Osteoblast (primary cell): ENCODE data around the gene FNBP1L. TPM values are rescaled to one million over a fixed set of nuclear protein-coding genes. Genes with fewer than 3 reads are reported as not detected.

Source experiments
- DNase-seq: peaks from one replicate; pipeline ENCODE4 v3.0.0; 2011; ENCODE audit warnings: low spot score, mixed read lengths; ENCODE audit not compliant: insufficient read length; ENCODE audit errors: missing footprints
- H2AFZ ChIP-seq: 2 replicates; pipeline ENCODE4 v1.6.0; 2011; ENCODE audit warnings: mild to moderate bottlenecking, low read length
- H3K27ac ChIP-seq: 2 replicates; pipeline ENCODE4 v1.5.1; 2011; ENCODE audit warnings: mild to moderate bottlenecking, low read depth, low read length, moderate library complexity
- H3K27me3 ChIP-seq: 2 replicates; pipeline ENCODE4 v1.6.0; 2012; ENCODE audit warnings: mild to moderate bottlenecking, control low read depth, inconsistent platforms, low read length, moderate library complexity; ENCODE audit not compliant: insufficient read depth
- H3K36me3 ChIP-seq: 2 replicates; pipeline ENCODE4 v1.5.1; 2011; ENCODE audit warnings: mild to moderate bottlenecking, low read length, control low read depth, moderate library complexity; ENCODE audit not compliant: insufficient read depth
- H3K4me1 ChIP-seq: 2 replicates; pipeline ENCODE4 v1.5.1; 2011; ENCODE audit warnings: mild to moderate bottlenecking, low read length, control low read depth, moderate library complexity; ENCODE audit not compliant: insufficient read depth
- H3K4me2 ChIP-seq: 2 replicates; pipeline ENCODE4 v1.6.0; 2011; ENCODE audit warnings: mild to moderate bottlenecking, low read length; ENCODE audit not compliant: insufficient read depth
- H3K4me3 ChIP-seq: fragments of 200-600 bp; sonication (generic); 3 replicates; pipeline ENCODE4 v1.5.1; 2012; ENCODE audit warnings: mild to moderate bottlenecking, low read length, inconsistent platforms; ENCODE audit not compliant: insufficient read depth
- H3K79me2 ChIP-seq: 2 replicates; pipeline ENCODE4 v1.6.0; 2012; ENCODE audit warnings: mild to moderate bottlenecking, low read length, control low read depth, inconsistent platforms; ENCODE audit not compliant: insufficient read depth
- H3K9me3 ChIP-seq: 2 replicates; pipeline ENCODE4 v1.5.1; 2011; ENCODE audit warnings: low read depth, low read length, control low read depth
- H4K20me1 ChIP-seq: 2 replicates; pipeline ENCODE4 v1.6.0; 2012; ENCODE audit warnings: mild to moderate bottlenecking, low read length, control low read depth; ENCODE audit not compliant: insufficient read depth
- CTCF ChIP-seq: IDR thresholded peaks from 2 replicates; pipeline ENCODE4 v1.5.1; 2011; ENCODE audit warnings: mild to moderate bottlenecking, low read depth, low read length, moderate library complexity; ENCODE audit errors: extremely low read depth
- total RNA-seq: library from RNA; depleted of rRNA; stranded (reverse); fragments of >200 nt; gene quantifications from 2 replicates; pipeline ENCODE4 v1.2.3, GENCODE V29; 2012

Gene FNBP1L
- total RNA-seq, 1 donor = 8.7 TPM

- no peak for DNase-seq
These were observed 6.3 kb upstream of the FNBP1L start for GRCh38 chr1:93441589-93441988.

GRCh38 chr1:93442008-93442666, 5.8 kb upstream of the FNBP1L start:
- DNase-seq = peak; percentile 17
- H2AFZ ChIP-seq = no peak overlapping the region
- H3K27ac ChIP-seq = no peak overlapping the region

More at GRCh38 chr1:93441589-93441988, 6.3 kb upstream of the FNBP1L start:
- Histone ChIP-seq H3K4me3 (no peak overlapping the region), H3K36me3 (no peaks in the 10 kb centered on the region), H2AFZ (no peak overlapping the region), H3K27ac (no peak overlapping the region), H3K4me2 (no peak overlapping the region), H3K9me3 (no peaks in the 10 kb centered on the region), H3K27me3 (no peaks in the 10 kb centered on the region), H3K79me2 (no peaks in the 10 kb centered on the region), H4K20me1 (no peaks in the 10 kb centered on the region), H3K4me1 (no peaks in the 10 kb centered on the region)
- TF ChIP-seq CTCF = no peak

GRCh38 chr1:93442741-93443140, 5.2 kb upstream of the FNBP1L start:
- Histone ChIP-seq H3K4me1 (peaks cover 5% of the 10 kb centered on the region), H3K27ac (no peak overlapping the region), H4K20me1 (no peaks in the 10 kb centered on the region), H3K36me3 (no peaks in the 10 kb centered on the region), H3K4me3 (no peak overlapping the region), H3K27me3 (no peaks in the 10 kb centered on the region), H3K79me2 (no peaks in the 10 kb centered on the region), H3K9me3 (no peaks in the 10 kb centered on the region), H2AFZ (no peak overlapping the region), H3K4me2 (no peak overlapping the region)
- TF ChIP-seq CTCF = no peak
- DNase-seq = no peak

More at GRCh38 chr1:93442008-93442666, 5.8 kb upstream of the FNBP1L start:
- Histone ChIP-seq H4K20me1 (no peaks in the 10 kb centered on the region), H3K9me3 (no peaks in the 10 kb centered on the region), H3K36me3 (no peaks in the 10 kb centered on the region), H3K27me3 (no peaks in the 10 kb centered on the region), H3K79me2 (no peaks in the 10 kb centered on the region), H3K4me1 (peaks cover under 1% of the 10 kb centered on the region), H3K4me3 (no peak overlapping the region), H3K4me2 (no peak overlapping the region)
- no peak for TF ChIP-seq CTCF

GRCh38 chr1:93443454-93443853, 4.5 kb upstream of the FNBP1L start:
- Histone ChIP-seq H3K9me3 (no peaks in the 10 kb centered on the region), H3K36me3 (no peaks in the 10 kb centered on the region), H3K4me2 (no peak overlapping the region), H3K4me1 (peaks cover 5% of the 10 kb centered on the region), H4K20me1 (no peaks in the 10 kb centered on the region), H2AFZ (no peak overlapping the region), H3K27me3 (no peaks in the 10 kb centered on the region), H3K79me2 (no peaks in the 10 kb centered on the region), H3K27ac (no peak overlapping the region), H3K4me3 (no peak overlapping the region)
- no peak for TF ChIP-seq CTCF
- DNase-seq = no peak
